PFSK-1 (cell line): ENCODE data around the gene FOXRED2.
A peak's percentile ranks its signal among the peaks of the same experiment; 100 is the strongest.

Experiments used
- FOXP2 ChIP-seq: optimal IDR thresholded peaks from 2 replicates; pipeline ENCODE3; 2011; ENCODE audit warnings: borderline replicate concordance, control low read depth, inconsistent platforms; ENCODE audit not compliant: insufficient read depth; ENCODE audit errors: extremely low read length, extremely low read depth
- POLR2AphosphoS5 ChIP-seq: IDR thresholded peaks from 2 replicates; pipeline ENCODE4 v1.6.1; 2012; ENCODE audit warnings: low read depth, mild to moderate bottlenecking, control low read depth, low read length, moderate library complexity
- REST ChIP-seq, 2 experiments: IDR thresholded peaks; 2 replicates each; pipeline versions ENCODE4 v1.6.1 to v1.8.0; 2011 to 2012; ENCODE audit warnings: low read depth in 2 of 2, low read length in 2 of 2, control low read depth in 1 of 2, inconsistent platforms in 1 of 2, mild to moderate bottlenecking in 1 of 2, moderate library complexity in 1 of 2; ENCODE audit not compliant: insufficient read depth in 1 of 2
- SIN3A ChIP-seq: IDR thresholded peaks from 2 replicates; pipeline ENCODE4 v1.6.1; 2012; ENCODE audit warnings: mild to moderate bottlenecking, low read length, moderate library complexity, borderline replicate concordance; ENCODE audit not compliant: insufficient read depth
- TAF1 ChIP-seq: IDR thresholded peaks from 2 replicates; pipeline ENCODE4 v1.6.1; 2012; ENCODE audit warnings: low read length, control low read depth, borderline replicate concordance; ENCODE audit not compliant: insufficient read depth

Gene FOXRED2

GRCh38 chr22:36467042-36467810, 39.6 kb downstream of the FOXRED2 start:
- TF ChIP-seq TAF1 (no peak), SIN3A (no peak), POLR2AphosphoS5 (no peak), FOXP2 (no peak), REST (IDR thresholded peaks at IDR 0.05; ENCODE audit: insufficient read depth in 1 of 2, low read depth in 2 of 2, low read length in 2 of 2) (no peak)

GRCh38 chr22:36466258-36466657, 40.6 kb downstream of the FOXRED2 start:
- TF ChIP-seq SIN3A (no peak), POLR2AphosphoS5 (0 out of 2 replicates have a peak, but pooled peaks have one; percentile 23), TAF1 (no peak), REST (IDR thresholded peaks at IDR 0.05; ENCODE audit: insufficient read depth in 1 of 2, low read depth in 2 of 2, low read length in 2 of 2) (no peak), FOXP2 (no peak)

GRCh38 chr22:36465232-36466021, 41.4 kb downstream of the FOXRED2 start:
- no peak for TF ChIP-seq REST (IDR thresholded peaks at IDR 0.05; ENCODE audit: insufficient read depth in 1 of 2, low read depth in 2 of 2, low read length in 2 of 2)
- no peak for TF ChIP-seq TAF1
- TF ChIP-seq FOXP2 = no peak
- no peak for TF ChIP-seq SIN3A
- TF ChIP-seq POLR2AphosphoS5 = no peak

- no peak for TF ChIP-seq SIN3A
- TF ChIP-seq TAF1 = no peak
- TF ChIP-seq POLR2AphosphoS5 = no peak
- no peak for TF ChIP-seq FOXP2
- TF ChIP-seq REST (IDR thresholded peaks at IDR 0.05; ENCODE audit: insufficient read depth in 1 of 2, low read depth in 2 of 2, low read length in 2 of 2) = no peak
These were observed 42.1 kb downstream of the FOXRED2 start for GRCh38 chr22:36464715-36465231.
